Measurements from ENCODE around the gene EEF1G. TPM values are rescaled to one million over a fixed set of nuclear protein-coding genes. Genes with fewer than 3 reads are reported as not detected.

Gene EEF1G
- total RNA-seq, 2 donors from 2014 or later: 707 to 1,175 TPM

- Histone ChIP-seq H3K4me3 (peak overlapping the region in 1 of 2 donors; percentile 10), H3K4me1 (peaks cover 0 to 76% of the 10 kb centered on the region in 2 donors), H3K9me3 (no peaks in the 10 kb centered on the region)
Measured at GRCh38 chr11:62556875-62557631, 16.6 kb downstream of the EEF1G start.

GRCh38 chr11:62556108-62556874, 17.4 kb downstream of the EEF1G start:
- no peaks in the 10 kb centered on the region for H3K27me3 ChIP-seq
- DNase-seq (ENCODE audit: low spot score): peak; percentile 97
- peak overlapping the region in 1 of 2 donors; percentile 10 for H3K4me3 ChIP-seq
- TF ChIP-seq CTCF (IDR thresholded peaks at IDR 0.05): no peak
- peak overlapping the region; percentile 90 to 95 for H3K27ac ChIP-seq
- no peaks in the 10 kb centered on the region for H3K9me3 ChIP-seq
- H3K36me3 ChIP-seq: peaks cover 25% of the 10 kb centered on the region
- H3K4me1 ChIP-seq: peaks cover 0 to 83% of the 10 kb centered on the region in 2 donors

More at GRCh38 chr11:62556875-62557631, 16.6 kb downstream of the EEF1G start:
- no peak for DNase-seq (ENCODE audit: low spot score)
- no peaks in the 10 kb centered on the region for H3K27me3 ChIP-seq
- peaks cover 28% of the 10 kb centered on the region for H3K36me3 ChIP-seq
- no peak for TF ChIP-seq CTCF (IDR thresholded peaks at IDR 0.05)
- peak overlapping the region; percentile 90 to 95 for H3K27ac ChIP-seq

DNA sequence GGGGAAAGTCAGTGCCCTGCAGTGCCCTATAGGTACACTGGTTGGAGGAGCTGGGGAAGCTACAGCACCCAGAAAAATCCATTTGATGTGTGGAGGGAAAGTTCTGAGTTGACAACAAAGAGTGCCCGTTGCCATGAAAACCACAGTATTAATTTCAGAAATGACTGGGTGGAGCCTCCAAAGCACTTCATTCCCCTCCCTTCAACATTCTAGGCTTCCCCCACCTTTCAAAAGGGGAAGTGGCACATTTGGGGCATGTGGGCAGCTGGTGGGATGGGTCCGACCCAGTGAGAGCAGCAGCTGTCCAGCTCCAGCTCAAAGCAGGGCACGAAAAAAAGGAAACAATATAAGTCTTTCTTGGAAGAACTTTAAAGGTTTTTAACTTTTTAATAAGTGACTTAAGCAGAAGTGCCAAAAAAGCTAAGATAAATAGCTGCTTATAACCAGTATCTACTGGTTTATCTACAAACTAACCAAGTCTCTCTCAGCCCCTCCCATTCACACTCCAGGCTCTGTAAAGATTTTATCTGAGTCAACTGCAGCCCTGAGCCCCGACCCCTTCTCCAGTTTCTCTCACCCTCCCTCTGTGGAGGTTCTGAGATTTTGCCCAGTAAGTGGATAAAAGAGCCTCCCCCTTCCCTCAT, 18.1 kb downstream of the EEF1G start:
- Histone ChIP-seq H3K9me3 (no peaks in the 10 kb centered on the region), H3K4me3 (peak overlapping the region in 1 of 2 donors; percentile 10), H3K27me3 (no peaks in the 10 kb centered on the region), H3K36me3 (peaks cover 25% of the 10 kb centered on the region), H3K27ac (peak overlapping the region; percentile 90 to 95), H3K4me1 (peaks cover 0 to 83% of the 10 kb centered on the region in 2 donors)
- no peak for DNase-seq (ENCODE audit: low spot score)
- no peak for TF ChIP-seq CTCF (IDR thresholded peaks at IDR 0.05)

GRCh38 chr11:62554387-62555167, 19.1 kb downstream of the EEF1G start:
- Histone ChIP-seq H3K27ac (peak overlapping the region; percentile 90 to 95), H3K4me1 (peaks cover 0 to 81% of the 10 kb centered on the region in 2 donors), H3K9me3 (no peaks in the 10 kb centered on the region), H3K27me3 (no peaks in the 10 kb centered on the region), H3K36me3 (peaks cover 16% of the 10 kb centered on the region), H3K4me3 (no peak overlapping the region)
- DNase-seq (ENCODE audit: low spot score): no peak
- TF ChIP-seq CTCF (IDR thresholded peaks at IDR 0.05): no peak

DNA sequence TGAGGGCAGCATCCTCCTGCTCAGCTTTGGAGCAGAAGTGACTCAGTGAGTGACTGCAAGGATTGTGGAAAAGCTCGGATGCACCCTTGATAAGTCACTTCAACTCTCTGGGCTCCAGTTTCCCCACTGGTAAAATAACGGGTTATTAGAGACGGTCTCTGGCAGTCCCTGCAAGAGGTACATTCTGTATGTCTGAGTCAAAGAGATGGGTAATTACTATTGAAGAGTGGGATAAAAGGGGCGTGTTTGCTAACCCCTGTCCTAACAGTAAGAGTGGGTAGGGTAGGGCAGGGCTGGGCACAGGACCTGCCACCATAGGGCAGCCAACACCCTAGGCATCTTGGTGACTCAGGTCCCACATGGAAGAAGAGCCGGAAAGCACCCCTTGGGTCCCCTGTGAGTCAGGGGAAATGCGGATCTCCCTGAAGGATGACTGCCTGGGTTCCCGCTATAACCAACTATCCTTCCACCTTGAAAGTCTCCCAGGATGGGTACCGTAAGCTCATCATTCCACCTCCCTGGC, 19.8 kb downstream of the EEF1G start:
- peak overlapping the region; percentile 90 to 95 for H3K27ac ChIP-seq
- H3K9me3 ChIP-seq: no peaks in the 10 kb centered on the region
- no peak for TF ChIP-seq CTCF (IDR thresholded peaks at IDR 0.05)
- no peaks in the 10 kb centered on the region for H3K27me3 ChIP-seq
- H3K4me1 ChIP-seq: peaks cover 0 to 87% of the 10 kb centered on the region in 2 donors
- no peak for DNase-seq (ENCODE audit: low spot score)
- H3K4me3 ChIP-seq: peak overlapping the region in 1 of 2 donors; percentile 32
- peaks cover 10% of the 10 kb centered on the region for H3K36me3 ChIP-seq
